Duodenal mucosa (tissue), 2 donors: ENCODE data around the gene COQ8B.

Experiments
- H3K27ac ChIP-seq: one replicate; pipeline ENCODE4 v1.7.0; 2013; ENCODE audit warnings: low read depth, low read length
- H3K27me3 ChIP-seq, 2 donors: one replicate each; pipeline ENCODE4 v1.7.0; 2013; ENCODE audit warnings: low read length in 2 of 2, control low read depth in 1 of 2; ENCODE audit not compliant: insufficient read depth in 2 of 2, control insufficient read depth in 1 of 2
- H3K36me3 ChIP-seq, 2 donors: one replicate each; pipeline ENCODE4 v1.7.0; 2013; ENCODE audit warnings: low read length in 2 of 2, control low read depth in 1 of 2; ENCODE audit not compliant: insufficient read depth in 2 of 2, control insufficient read depth in 1 of 2
- H3K4me1 ChIP-seq, 2 donors: one replicate each; pipeline ENCODE4 v1.7.0; 2013; ENCODE audit warnings: low read length in 2 of 2, control low read depth in 1 of 2; ENCODE audit not compliant: insufficient read depth in 2 of 2, control insufficient read depth in 1 of 2
- H3K4me3 ChIP-seq, 2 donors: one replicate each; pipeline ENCODE4 v1.7.0; 2013; ENCODE audit warnings: low read length in 2 of 2, low read depth in 1 of 2
- H3K9ac ChIP-seq, 2 donors: one replicate each; pipeline ENCODE4 v1.7.0; 2013; ENCODE audit warnings: low read length in 2 of 2, low read depth in 1 of 2
- H3K9me3 ChIP-seq, 2 donors: one replicate each; pipeline ENCODE4 v1.7.0; 2013; ENCODE audit warnings: low read length in 2 of 2, control low read depth in 1 of 2; ENCODE audit not compliant: control insufficient read depth in 1 of 2

Gene COQ8B

DNA sequence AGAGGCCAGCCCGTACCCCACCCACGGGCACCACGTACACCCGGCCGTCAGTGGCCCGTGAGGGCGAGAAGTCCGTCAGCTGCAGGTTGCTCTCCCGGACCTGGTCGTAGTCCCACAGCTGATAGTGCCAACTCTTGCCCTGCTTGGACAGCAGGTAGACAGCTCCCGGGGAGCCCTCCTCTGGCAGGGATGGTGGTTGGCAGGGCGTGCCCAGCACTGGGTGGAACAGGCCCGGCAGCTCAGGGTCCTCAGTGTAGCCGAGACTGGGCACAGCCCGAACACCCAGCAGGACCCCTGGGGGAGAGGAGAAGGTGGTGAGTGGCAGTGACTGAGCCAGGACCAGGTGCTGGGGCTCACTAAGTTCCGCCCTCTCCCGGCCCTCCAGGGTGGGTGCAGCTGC lies 25.8 kb upstream of the COQ8B start:
- H3K36me3 ChIP-seq = peaks cover 17 to 26% of the 10 kb centered on the region in 2 donors

DNA sequence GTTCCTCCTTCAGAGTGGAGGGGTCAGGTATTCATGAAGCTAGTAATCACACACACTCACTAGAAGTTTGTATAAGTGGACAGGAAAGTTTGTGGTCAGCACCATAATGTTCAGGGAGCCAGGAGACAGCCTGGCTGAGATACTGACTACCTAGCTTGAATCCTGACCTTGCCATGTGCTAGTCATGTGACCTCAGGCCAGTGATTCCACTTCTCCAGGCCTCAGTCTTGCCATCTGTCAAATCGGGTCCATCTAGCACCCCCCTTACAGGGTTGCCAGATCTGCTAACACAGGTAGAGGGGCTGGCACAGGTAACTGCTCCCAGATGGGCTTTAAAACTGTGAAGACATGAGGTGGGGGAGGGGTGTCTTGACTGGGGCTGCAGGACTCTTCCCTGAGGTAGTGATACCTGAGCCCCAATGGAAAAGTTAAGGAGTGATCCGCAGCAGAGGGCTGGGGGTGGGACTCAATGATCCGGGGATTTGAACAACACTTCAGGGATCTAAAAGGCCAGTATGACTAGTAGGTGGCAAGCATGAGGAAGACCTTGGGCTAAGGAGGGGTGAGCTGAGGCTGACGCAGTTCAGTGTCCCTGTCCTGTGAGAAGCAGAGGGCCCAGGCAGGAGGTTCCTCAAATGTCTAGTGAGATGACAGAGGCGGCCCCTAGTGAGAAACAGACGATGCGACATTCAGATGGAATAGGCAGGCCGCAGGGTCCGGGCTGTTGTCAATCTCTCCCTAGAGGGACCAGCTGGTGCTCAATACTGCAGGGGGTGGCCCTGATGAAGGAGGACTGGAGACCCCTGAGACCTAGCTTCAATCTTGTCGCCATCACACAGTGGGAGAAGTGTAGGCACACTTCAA lies 25.1 kb upstream of the COQ8B start:
- H3K27me3 ChIP-seq = no peaks in the 10 kb centered on the region
- H3K27ac ChIP-seq = no peak overlapping the region
- H3K9ac ChIP-seq = no peak overlapping the region
- H3K4me3 ChIP-seq = no peak overlapping the region
- H3K36me3 ChIP-seq = peaks cover 24 to 33% of the 10 kb centered on the region in 2 donors
- no peaks in the 10 kb centered on the region for H3K9me3 ChIP-seq
- H3K4me1 ChIP-seq = peaks cover 8 to 11% of the 10 kb centered on the region in 2 donors

More for the DNA sequence above, 25.8 kb upstream of the COQ8B start:
- no peaks in the 10 kb centered on the region for H3K27me3 ChIP-seq
- H3K9ac ChIP-seq = no peak overlapping the region
- no peak overlapping the region for H3K4me3 ChIP-seq
- peaks cover 5 to 8% of the 10 kb centered on the region in 2 donors for H3K4me1 ChIP-seq
- H3K27ac ChIP-seq = no peak overlapping the region
- H3K9me3 ChIP-seq = no peaks in the 10 kb centered on the region

DNA sequence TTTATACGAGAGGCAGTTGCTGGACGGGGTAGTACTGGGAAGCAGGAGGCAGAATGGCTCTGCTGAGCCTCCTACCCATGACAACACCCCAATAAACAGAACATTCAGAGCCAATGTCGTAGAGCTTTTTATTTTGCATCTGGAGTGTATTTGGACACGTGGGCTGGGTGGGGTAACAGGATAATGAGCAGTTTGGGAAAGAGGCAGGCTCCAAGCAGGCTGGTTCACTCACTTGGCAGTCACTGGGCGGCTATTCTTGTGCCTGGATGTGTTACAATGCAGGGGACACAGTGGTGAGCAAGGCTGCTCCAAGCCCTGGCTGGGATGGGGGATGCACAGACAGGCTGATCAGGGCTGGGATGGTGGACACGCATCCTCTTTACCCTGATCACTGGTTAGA lies 24.1 kb upstream of the COQ8B start:
- Histone ChIP-seq H3K9ac (no peak overlapping the region), H3K9me3 (no peaks in the 10 kb centered on the region), H3K36me3 (peaks cover 25 to 38% of the 10 kb centered on the region in 2 donors), H3K27ac (no peak overlapping the region), H3K27me3 (no peaks in the 10 kb centered on the region), H3K4me3 (no peak overlapping the region), H3K4me1 (peaks cover 11 to 13% of the 10 kb centered on the region in 2 donors)

DNA sequence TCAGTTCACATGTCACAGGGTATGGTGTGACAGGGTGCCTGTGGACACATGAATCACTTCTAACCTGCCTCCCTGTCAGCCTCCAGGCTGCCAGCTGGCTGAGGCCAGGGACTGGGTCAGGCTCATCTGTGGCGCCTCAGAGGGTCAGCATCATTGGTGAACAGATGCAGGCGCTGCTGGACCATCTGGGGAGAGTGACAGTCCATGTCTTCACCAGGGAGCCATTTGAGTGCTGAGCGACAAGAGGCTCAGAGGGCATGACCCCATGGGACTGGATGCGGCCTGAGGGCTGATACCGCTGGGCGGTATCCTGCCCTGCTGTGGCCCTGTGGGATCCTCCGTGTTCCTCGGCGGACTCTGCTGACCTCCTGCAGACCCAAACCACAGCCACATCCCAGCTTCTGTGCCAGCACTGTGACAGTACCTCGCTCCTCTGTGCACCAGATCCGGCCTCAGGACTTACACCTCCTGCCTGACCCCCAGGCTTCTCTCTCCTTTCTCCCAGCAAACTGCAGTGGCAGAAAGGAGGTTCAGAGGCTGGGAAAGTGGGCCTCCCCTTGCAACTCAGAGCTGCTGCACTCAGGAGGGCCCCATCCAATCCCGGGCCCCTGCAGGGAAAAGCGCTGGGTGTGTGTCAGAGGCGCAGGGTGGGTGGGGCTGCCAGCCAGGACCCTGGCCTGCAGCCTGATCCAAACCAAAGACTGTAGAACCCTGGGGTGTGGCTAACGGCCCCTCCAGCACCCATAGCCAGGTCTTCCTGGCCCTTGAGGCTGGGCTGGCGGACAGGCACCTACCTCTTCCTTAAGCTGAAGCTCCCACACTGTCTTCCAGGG lies 23.4 kb upstream of the COQ8B start:
- no peak overlapping the region for H3K4me3 ChIP-seq
- no peaks in the 10 kb centered on the region for H3K27me3 ChIP-seq
- peaks cover 29 to 44% of the 10 kb centered on the region in 2 donors for H3K36me3 ChIP-seq
- H3K27ac ChIP-seq = no peak overlapping the region
- H3K9ac ChIP-seq = no peak overlapping the region
- peaks cover 18 to 19% of the 10 kb centered on the region in 2 donors for H3K4me1 ChIP-seq
- H3K9me3 ChIP-seq = no peaks in the 10 kb centered on the region

DNA sequence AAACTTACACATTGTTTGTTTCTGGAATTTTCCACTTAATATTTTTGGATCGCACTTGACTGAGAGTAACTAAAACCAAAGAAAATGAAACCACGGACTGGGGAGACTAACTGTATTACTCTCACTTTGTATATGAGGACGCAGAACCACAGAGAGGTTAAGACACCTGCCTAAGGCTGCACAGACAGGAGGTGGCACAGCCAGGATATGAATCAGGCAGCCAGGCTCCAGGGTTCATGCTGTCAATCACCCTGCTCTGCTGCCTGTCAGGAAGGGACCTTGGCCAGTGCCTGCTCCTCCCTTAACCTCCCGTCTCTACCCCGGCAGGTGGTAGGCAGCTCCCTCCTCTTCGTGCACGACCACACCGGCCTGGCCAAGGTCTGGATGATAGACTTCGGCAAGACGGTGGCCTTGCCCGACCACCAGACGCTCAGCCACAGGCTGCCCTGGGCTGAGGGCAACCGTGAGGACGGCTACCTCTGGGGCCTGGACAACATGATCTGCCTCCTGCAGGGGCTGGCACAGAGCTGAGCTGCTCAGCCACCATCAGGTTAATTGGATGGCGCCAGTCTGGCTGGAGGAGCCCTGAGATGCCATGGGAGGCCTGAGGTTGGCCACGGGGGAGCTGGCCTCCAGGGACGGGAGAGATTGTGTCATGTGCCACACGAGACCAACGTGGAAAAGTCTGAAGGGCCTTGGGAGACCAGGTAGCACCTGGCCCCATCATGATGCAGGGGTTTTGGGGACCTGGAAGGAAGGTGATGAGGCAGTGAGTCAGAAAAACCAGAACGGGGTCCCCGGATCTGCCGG lies 22.5 kb upstream of the COQ8B start:
- peaks cover 32 to 51% of the 10 kb centered on the region in 2 donors for H3K36me3 ChIP-seq

DNA sequence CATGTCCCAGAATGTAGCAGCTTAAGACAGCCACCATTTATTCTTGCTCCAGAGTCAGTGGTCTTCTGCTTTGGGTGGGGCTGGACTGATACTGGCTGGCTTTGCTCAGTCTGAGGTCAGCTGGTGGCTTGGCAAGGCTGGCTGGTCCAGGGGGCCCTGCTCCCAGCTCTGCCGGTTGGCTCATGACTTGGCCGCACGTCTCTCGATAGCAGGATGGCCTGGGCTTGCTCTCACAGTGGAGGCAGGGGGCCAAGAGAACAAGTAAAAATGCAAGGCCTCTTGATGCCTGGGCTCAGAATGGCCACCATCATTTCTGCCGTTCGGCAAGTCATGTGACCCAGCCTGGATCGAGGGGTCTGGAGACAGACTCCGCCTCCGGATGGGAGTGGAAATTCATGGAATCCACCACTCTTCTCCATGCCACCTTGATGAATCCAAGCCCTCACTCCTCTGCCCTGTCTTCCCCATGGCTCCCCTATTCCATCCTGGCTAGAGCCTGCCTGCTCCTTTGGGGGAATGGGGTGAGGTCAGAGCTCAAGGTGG lies 20.5 kb upstream of the COQ8B start:
- no peak overlapping the region for H3K27ac ChIP-seq
- no peak overlapping the region for H3K4me3 ChIP-seq
- H3K9me3 ChIP-seq = no peaks in the 10 kb centered on the region
- peak overlapping the region in 1 of 2 donors; percentile 25 for H3K9ac ChIP-seq
- peaks cover 45 to 69% of the 10 kb centered on the region in 2 donors for H3K36me3 ChIP-seq
- H3K27me3 ChIP-seq = no peaks in the 10 kb centered on the region
- peaks cover 15 to 19% of the 10 kb centered on the region in 2 donors for H3K4me1 ChIP-seq

More for the DNA sequence above, 22.5 kb upstream of the COQ8B start:
- Histone ChIP-seq H3K27ac (no peak overlapping the region), H3K27me3 (no peaks in the 10 kb centered on the region), H3K9me3 (no peaks in the 10 kb centered on the region), H3K9ac (peak overlapping the region in 1 of 2 donors; percentile 38), H3K4me3 (no peak overlapping the region), H3K4me1 (peaks cover 19% of the 10 kb centered on the region in 2 donors)

DNA sequence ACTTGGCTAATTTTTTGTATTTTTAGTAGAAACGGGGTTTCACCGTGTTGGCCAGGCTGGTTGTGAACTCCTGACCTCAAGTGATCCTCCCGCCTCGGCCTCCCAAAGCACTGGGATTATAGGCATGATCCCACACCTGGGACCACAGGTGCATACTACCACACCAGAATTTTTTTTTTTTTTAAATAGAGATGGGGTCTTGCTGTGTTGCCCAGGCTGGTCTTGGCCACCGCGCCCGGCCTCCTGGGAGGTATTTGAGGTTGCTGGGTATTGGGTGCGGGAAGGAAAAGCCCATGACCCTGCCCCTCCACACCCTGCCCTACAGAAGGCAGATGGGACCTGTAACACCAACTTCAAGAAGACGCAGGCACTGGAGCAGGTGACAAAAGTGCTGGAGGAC lies 20.0 kb upstream of the COQ8B start:
- Histone ChIP-seq H3K4me3 (no peak overlapping the region), H3K27me3 (no peaks in the 10 kb centered on the region), H3K36me3 (peaks cover 45 to 73% of the 10 kb centered on the region in 2 donors), H3K9ac (peak overlapping the region in 1 of 2 donors; percentile 25), H3K27ac (no peak overlapping the region), H3K4me1 (peaks cover 11 to 19% of the 10 kb centered on the region in 2 donors), H3K9me3 (no peaks in the 10 kb centered on the region)

DNA sequence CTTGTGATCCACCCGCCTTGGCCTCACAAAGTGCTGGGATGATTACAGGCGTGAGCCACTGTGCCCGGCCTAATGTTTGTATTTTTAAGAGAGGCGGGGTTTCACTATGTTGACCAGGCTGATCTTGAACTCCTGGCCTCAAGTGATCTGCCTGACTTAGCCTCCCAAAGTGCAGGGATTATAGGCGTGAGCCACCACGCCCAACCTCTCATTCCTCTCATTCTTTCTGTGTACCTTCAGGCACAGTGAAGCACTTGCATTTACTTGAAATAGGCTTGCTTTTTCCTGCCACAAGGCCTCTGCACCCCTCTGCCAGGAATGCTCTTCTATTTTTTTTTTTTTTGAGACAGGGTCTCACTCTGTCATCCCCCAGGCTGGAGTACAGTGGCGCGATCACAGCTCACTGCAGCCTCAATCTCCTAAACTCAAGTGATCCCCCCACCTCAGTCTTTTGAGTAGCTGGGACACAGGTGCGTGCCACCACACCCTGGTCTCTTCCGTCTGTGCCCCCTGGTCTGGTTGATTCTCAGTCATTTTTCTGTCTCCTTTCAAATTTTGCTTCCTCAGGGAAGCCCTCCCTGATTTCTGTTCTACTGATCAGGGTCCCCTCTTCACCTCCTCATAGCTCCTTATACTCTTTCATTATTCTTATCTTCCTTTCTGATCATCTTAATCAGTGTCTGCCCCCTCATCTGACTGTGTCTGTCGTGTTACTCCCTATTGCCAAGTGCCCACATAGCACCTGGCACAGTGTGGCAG lies 18.5 kb upstream of the COQ8B start:
- Histone ChIP-seq H3K27ac (peak overlapping the region; percentile 6), H3K9me3 (no peaks in the 10 kb centered on the region), H3K4me3 (no peak overlapping the region)

DNA sequence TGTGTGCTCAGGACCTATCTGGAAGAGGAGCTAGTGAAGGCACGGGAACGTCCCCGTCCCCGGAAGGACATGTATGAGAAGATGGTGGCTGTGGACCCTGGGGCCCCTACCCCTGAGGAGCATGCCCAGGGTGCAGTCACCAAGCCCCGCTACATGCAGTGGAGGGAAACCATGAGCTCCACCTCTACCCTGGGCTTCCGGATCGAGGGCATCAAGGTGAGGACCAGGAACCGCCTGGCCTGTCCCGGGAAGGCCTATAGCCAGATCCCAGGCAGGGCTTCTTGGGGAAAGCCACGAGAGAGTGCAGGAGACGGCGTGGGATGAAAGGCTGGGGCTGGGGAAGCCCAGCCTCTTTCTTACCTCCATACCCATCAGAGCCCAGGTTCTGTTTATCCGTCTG lies 16.5 kb upstream of the COQ8B start:
- no peaks in the 10 kb centered on the region for H3K27me3 ChIP-seq
- peaks cover 35 to 75% of the 10 kb centered on the region in 2 donors for H3K36me3 ChIP-seq
- H3K4me1 ChIP-seq = peaks cover 11 to 14% of the 10 kb centered on the region in 2 donors
- no peak overlapping the region for H3K27ac ChIP-seq
- no peak overlapping the region for H3K9ac ChIP-seq
- no peaks in the 10 kb centered on the region for H3K9me3 ChIP-seq
- H3K4me3 ChIP-seq = no peak overlapping the region

More for the DNA sequence above, 18.5 kb upstream of the COQ8B start:
- peaks cover 46 to 80% of the 10 kb centered on the region in 2 donors for H3K36me3 ChIP-seq
- no peaks in the 10 kb centered on the region for H3K27me3 ChIP-seq
- H3K4me1 ChIP-seq = peaks cover 11 to 19% of the 10 kb centered on the region in 2 donors
- H3K9ac ChIP-seq = no peak overlapping the region
